Activated T-cell treated with anti-CD3 and anti-CD28 coated beads, Interleukin-2, amount 50 U/mL, for 24 hours (primary cell): Measurements from ENCODE around the gene OR13C2.

ENCODE experiments used
- DNase-seq: peaks from one replicate; pipeline ENCODE4 v3.0.0-alpha.2; 2020
- H3K27ac Mint-ChIP-seq: 2 replicates; pipeline ENCODE4 v1.8.0; 2020; ENCODE audit warnings: mild to moderate bottlenecking, mixed read lengths
- H3K27me3 Mint-ChIP-seq: 2 replicates; pipeline ENCODE4 v1.8.0; 2020; ENCODE audit warnings: mixed read lengths
- H3K36me3 Mint-ChIP-seq: 2 replicates; pipeline ENCODE4 v1.8.0; 2020; ENCODE audit warnings: low read depth, mixed read lengths
- H3K4me1 Mint-ChIP-seq: 2 replicates; pipeline ENCODE4 v1.8.0; 2020; ENCODE audit warnings: low read depth, mixed read lengths
- H3K4me3 Mint-ChIP-seq: 2 replicates; pipeline ENCODE4 v1.8.0; 2020; ENCODE audit warnings: mild to moderate bottlenecking, moderate library complexity, mixed read lengths
- H3K9me3 Mint-ChIP-seq: 2 replicates; pipeline ENCODE4 v1.8.0; 2020; ENCODE audit warnings: mixed read lengths

Gene OR13C2

GRCh38 chr9:104577263-104577662, 28.2 kb downstream of the OR13C2 start:
- Mint-ChIP-seq H3K4me1 (no peaks in the 10 kb centered on the region), H3K36me3 (no peaks in the 10 kb centered on the region), H3K4me3 (no peak overlapping the region), H3K27me3 (no peaks in the 10 kb centered on the region), H3K9me3 (peaks cover 12% of the 10 kb centered on the region), H3K27ac (no peak overlapping the region)
- DNase-seq = no peak

DNA sequence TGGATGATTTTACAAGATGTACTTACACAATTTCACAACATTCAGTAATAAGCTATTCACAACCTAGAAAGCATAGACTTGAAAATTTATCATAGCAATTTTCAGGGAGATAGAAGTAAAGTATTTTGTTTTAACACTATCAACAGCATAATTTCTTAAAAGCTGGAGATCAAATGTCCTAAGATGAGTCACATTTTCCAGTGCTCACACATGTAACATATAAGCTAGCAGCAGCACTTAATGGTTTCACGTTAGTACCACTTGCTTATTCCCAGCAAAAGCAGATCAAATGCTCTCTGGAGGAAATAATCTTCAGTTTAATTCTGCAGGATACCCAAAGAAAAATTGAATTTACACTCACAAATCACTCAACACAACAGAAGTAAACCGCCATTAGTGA, 30.0 kb downstream of the OR13C2 start:
- no peaks in the 10 kb centered on the region for H3K27me3 Mint-ChIP-seq
- no peak overlapping the region for H3K4me3 Mint-ChIP-seq
- no peaks in the 10 kb centered on the region for H3K4me1 Mint-ChIP-seq
- no peaks in the 10 kb centered on the region for H3K36me3 Mint-ChIP-seq
- H3K27ac Mint-ChIP-seq = no peak overlapping the region
- H3K9me3 Mint-ChIP-seq = peaks cover 12% of the 10 kb centered on the region
- no peak for DNase-seq

- no peak overlapping the region for H3K4me3 Mint-ChIP-seq
- no peaks in the 10 kb centered on the region for H3K36me3 Mint-ChIP-seq
- DNase-seq = no peak
- peaks cover 16% of the 10 kb centered on the region for H3K9me3 Mint-ChIP-seq
- H3K4me1 Mint-ChIP-seq = no peaks in the 10 kb centered on the region
- no peak overlapping the region for H3K27ac Mint-ChIP-seq
- H3K27me3 Mint-ChIP-seq = no peaks in the 10 kb centered on the region
Measured at GRCh38 chr9:104572612-104573011, 32.8 kb downstream of the OR13C2 start.

DNA sequence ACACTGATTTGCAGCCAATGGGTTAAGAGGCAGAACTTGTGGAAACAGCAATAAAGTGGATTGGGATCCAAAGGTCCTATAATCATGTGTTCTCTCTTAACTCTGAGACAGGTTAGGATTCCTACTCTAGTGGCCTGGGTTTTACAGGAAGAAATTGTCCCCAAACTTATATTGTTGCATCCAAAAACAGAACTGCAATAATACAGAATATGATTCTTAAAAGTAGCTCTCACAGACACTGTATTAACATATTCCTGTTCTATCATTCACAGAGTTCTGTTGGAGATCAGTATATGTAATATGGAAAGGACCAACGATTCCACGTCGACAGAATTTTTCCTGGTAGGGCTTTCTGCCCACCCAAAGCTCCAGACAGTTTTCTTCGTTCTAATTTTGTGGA, 36.6 kb downstream of the OR13C2 start, which contains the start of gene OR13C8:
TSS of gene OR13C8 (plus strand) at position 301 of the 400 bp plus-strand sequence. CDS start at position 301, 0 bp downstream.
- Mint-ChIP-seq H3K27me3 (no peaks in the 10 kb centered on the region), H3K9me3 (peaks cover 16% of the 10 kb centered on the region), H3K27ac (no peak within 1 kb of the TSS), H3K4me1 (no peaks in the 10 kb centered on the region), H3K36me3 (no peaks in the 10 kb centered on the region), H3K4me3 (no peak within 1 kb of the TSS)
- no peak for DNase-seq

DNA sequence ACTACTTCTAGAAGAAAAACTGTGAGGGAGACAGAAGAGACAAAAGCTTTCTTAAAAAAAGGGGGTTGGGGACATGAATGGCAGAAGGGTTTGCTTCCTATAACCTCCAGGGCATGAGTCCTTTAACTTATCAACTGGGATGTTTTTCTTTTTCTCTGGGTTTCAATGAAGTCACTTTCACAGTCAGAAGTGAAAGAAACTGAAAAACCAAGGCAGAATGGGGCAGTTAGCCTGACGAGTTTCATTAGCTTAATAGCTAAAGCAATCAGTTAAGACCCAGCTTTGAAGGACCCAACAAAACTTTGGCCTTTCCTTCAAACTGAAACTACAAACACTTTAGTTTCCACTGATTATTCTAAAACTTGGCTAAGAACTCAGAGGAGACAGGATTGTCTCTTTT, 41.1 kb downstream of the OR13C2 start:
- no peak for DNase-seq
- Mint-ChIP-seq H3K4me3 (no peak overlapping the region), H3K36me3 (no peaks in the 10 kb centered on the region), H3K27ac (no peak overlapping the region), H3K4me1 (no peaks in the 10 kb centered on the region), H3K9me3 (peaks cover 5% of the 10 kb centered on the region), H3K27me3 (no peaks in the 10 kb centered on the region)

DNA sequence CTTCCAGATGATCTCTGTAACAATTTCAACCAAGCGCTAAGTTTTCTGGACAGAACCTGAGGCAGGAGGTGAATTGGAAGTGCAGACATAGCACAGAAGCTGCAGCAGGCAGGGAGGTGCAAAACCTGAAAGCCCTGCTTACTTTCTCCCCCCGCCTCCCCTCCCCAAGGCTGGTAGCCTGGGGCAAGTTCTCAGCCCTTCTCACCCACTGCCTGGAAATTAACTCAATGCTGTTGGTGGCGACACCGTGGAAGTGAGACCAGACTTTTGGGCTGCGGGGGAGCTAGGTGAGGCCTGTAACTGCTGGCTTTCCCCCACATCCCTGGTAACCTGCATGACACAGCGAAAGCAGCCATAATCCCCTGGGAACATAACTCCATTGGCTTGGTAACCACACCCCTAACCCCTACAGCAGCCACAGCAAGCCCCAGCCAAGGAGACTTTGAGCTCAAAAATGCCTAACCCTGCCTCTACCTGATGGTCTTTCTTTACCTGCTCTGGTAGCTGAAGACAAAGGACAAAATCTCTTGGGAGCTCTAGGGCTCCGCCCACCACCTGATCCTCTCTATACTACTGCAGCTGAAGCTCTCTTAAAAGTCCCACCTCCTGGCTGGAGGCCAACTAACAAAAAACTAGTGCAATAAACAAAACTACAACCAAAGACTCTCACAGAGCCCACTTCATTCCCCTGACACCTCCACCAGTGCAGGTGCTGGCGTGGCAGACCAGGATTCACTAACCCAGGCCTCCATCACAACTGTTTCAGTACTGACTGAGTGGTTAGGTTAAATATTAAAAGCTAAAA, 48.4 kb downstream of the OR13C2 start:
- H3K4me1 Mint-ChIP-seq = no peaks in the 10 kb centered on the region
- no peak overlapping the region for H3K4me3 Mint-ChIP-seq
- no peak for DNase-seq
- no peaks in the 10 kb centered on the region for H3K36me3 Mint-ChIP-seq
- no peak overlapping the region for H3K27ac Mint-ChIP-seq
- H3K9me3 Mint-ChIP-seq = peaks cover 16% of the 10 kb centered on the region
- no peaks in the 10 kb centered on the region for H3K27me3 Mint-ChIP-seq

GRCh38 chr9:104555521-104555920, 49.9 kb downstream of the OR13C2 start:
- H3K36me3 Mint-ChIP-seq = no peaks in the 10 kb centered on the region
- no peaks in the 10 kb centered on the region for H3K4me1 Mint-ChIP-seq
- no peak overlapping the region for H3K27ac Mint-ChIP-seq
- H3K27me3 Mint-ChIP-seq = no peaks in the 10 kb centered on the region
- no peak for DNase-seq
- no peak overlapping the region for H3K4me3 Mint-ChIP-seq
- H3K9me3 Mint-ChIP-seq = peaks cover 16% of the 10 kb centered on the region
